Panc1 (cell line): Measurements from ENCODE around the gene CNTN5. TPM values are rescaled to one million over a fixed set of nuclear protein-coding genes. Genes with fewer than 3 reads are reported as not detected.

Source experiments
- ATAC-seq: fragments of 200-7000 bp; cut with Tn5 transposase; 2 replicates; pipeline ENCODE4 v1.9.1; 2020; ENCODE audit warnings: mild to moderate bottlenecking, moderate library complexity
- BruUV-seq: library from RNA; stranded (reverse); fragments of 400-500 nt; replicated peaks from 2 replicates; lab custom pipeline; 2021; lab: Mats Ljungman, UMichigan
- CTCF ChIA-PET: fragments of 300-600 bp; sonication (Branson Sonifier 250); formaldehyde crosslinking; loops from one replicate; lab custom pipeline; 2022; ENCODE audit warnings: antibody characterized with exemption; lab: Charles Lee
- POLR2A ChIA-PET: fragments of 300-600 bp; sonication (Branson Sonifier 250); formaldehyde crosslinking; loops from one replicate; lab custom pipeline; 2022; ENCODE audit warnings: antibody characterized with exemption; lab: Charles Lee
- DNase-seq: peaks from one replicate; pipeline ENCODE4 v3.0.0-alpha.2; 2010; ENCODE audit warnings: low read depth, low spot score
- H3K27ac ChIP-seq: 2 replicates; pipeline ENCODE4 v1.5.1; 2011; ENCODE audit warnings: mild to moderate bottlenecking, low read length, inconsistent platforms
- H3K27me3 ChIP-seq: fragments of 200-500 bp; sonication (Bioruptor generic); 2 replicates; pipeline ENCODE4 v1.6.0; 2014; ENCODE audit warnings: low read length, inconsistent platforms; ENCODE audit not compliant: control insufficient read depth, insufficient read depth
- H3K36me3 ChIP-seq: fragments of 200-500 bp; sonication (Bioruptor generic); 2 replicates; pipeline ENCODE4 v1.5.1; 2014; ENCODE audit warnings: inconsistent platforms, mild to moderate bottlenecking, low read length, moderate library complexity; ENCODE audit not compliant: control insufficient read depth, insufficient read depth
- H3K4me1 ChIP-seq: 2 replicates; pipeline ENCODE4 v1.5.1; 2011; ENCODE audit warnings: inconsistent platforms, mild to moderate bottlenecking, low read length, moderate library complexity; ENCODE audit not compliant: control insufficient read depth, insufficient read depth
- H3K4me3 ChIP-seq, 2 experiments: 2 replicates each; pipeline ENCODE4 v1.5.1; 2011 to 2012; ENCODE audit warnings: low read depth in 2 of 2, low read length in 2 of 2, mild to moderate bottlenecking in 2 of 2, inconsistent platforms in 1 of 2, moderate library complexity in 1 of 2
- H3K9me3 ChIP-seq: fragments of 200-500 bp; sonication (Bioruptor generic); 2 replicates; pipeline ENCODE4 v1.5.1; 2014; ENCODE audit warnings: low read depth, mild to moderate bottlenecking, inconsistent platforms, low read length, moderate library complexity; ENCODE audit not compliant: control insufficient read depth, insufficient read depth
- CTCF ChIP-seq: fragments of 450-650 bp; IDR thresholded peaks from 2 replicates; pipeline ENCODE4 v1.5.1; 2017; ENCODE audit warnings: mild to moderate bottlenecking
- POLR2AphosphoS5 ChIP-seq: IDR thresholded peaks from 2 replicates; pipeline ENCODE4 v1.6.1; 2012; ENCODE audit warnings: mild to moderate bottlenecking, low read depth, low read length, moderate library complexity
- REST ChIP-seq, 2 experiments: IDR thresholded peaks; 2 replicates each; pipeline ENCODE4 v1.6.1; 2011 to 2012; ENCODE audit warnings: low read depth in 2 of 2, control low read depth in 1 of 2, low read length in 1 of 2, mild to moderate bottlenecking in 1 of 2, moderate library complexity in 1 of 2; ENCODE audit not compliant: insufficient read depth in 1 of 2
- SIN3A ChIP-seq: IDR thresholded peaks from 2 replicates; pipeline ENCODE4 v1.6.1; 2012; ENCODE audit warnings: low read depth, mild to moderate bottlenecking, low read length, moderate library complexity, borderline replicate concordance; ENCODE audit not compliant: insufficient read depth
- TCF7L2 ChIP-seq: IDR thresholded peaks from 2 replicates; pipeline ENCODE4 v1.6.1; 2011; ENCODE audit warnings: mild to moderate bottlenecking, low read depth, low read length, inconsistent platforms
- in situ Hi-C: cut with HindIII; loops from 2 replicates; pipeline ENCODE4 v1.10.0; 2016; ENCODE audit warnings: low sequenced_read_pairs, low pct_unique_long_range_greater_than_20kb
- intact Hi-C: fragments of 100-400 bp; cut with micrococcal nuclease; formaldehyde crosslinking; loops from one replicate; pipeline ENCODE4 v1.10.0; 2022; ENCODE audit not compliant: unreplicated experiment
- total RNA-seq: library from RNA; stranded (reverse); gene quantifications from one replicate; pipeline ENCODE4 v1.2.1, GENCODE V29; 2021; ENCODE audit not compliant: unreplicated experiment

The CNTN5 gene
- total RNA-seq, 1 experiment from 2014 or later: not detected

- intact Hi-C loops: no loop called here
- CTCF ChIA-PET: no interaction called here
These were observed 177.5 kb downstream of the CNTN5 start for GRCh38 chr11:99198215-99198614.

GRCh38 chr11:99199341-99199740 lies 178.6 kb downstream of the CNTN5 start:
- Histone ChIP-seq H3K27ac (no peak overlapping the region), H3K4me3 (no peak overlapping the region), H3K4me1 (no peaks in the 10 kb centered on the region), H3K36me3 (no peaks in the 10 kb centered on the region), H3K9me3 (no peaks in the 10 kb centered on the region), H3K27me3 (no peaks in the 10 kb centered on the region)
- BruUV-seq: no TSS peak
- TF ChIP-seq SIN3A: no peak
- DNase-seq: no peak
- in situ Hi-C loops: no loop called here
- POLR2A ChIA-PET: no interaction called here
- CTCF ChIA-PET: no interaction called here
- no peak for ATAC-seq
- intact Hi-C loops: no loop called here

More at GRCh38 chr11:99198215-99198614, 177.5 kb downstream of the CNTN5 start:
- POLR2A ChIA-PET: no interaction called here
- Histone ChIP-seq H3K27ac (no peak overlapping the region), H3K9me3 (no peaks in the 10 kb centered on the region), H3K4me1 (no peaks in the 10 kb centered on the region), H3K27me3 (no peaks in the 10 kb centered on the region), H3K36me3 (no peaks in the 10 kb centered on the region), H3K4me3 (no peak overlapping the region)
- no peak for DNase-seq
- TF ChIP-seq SIN3A (no peak), POLR2AphosphoS5 (no peak), TCF7L2 (no peak), REST (IDR thresholded peaks at IDR 0.05; ENCODE audit: insufficient read depth in 1 of 2, low read depth in 2 of 2, low read length in 1 of 2) (no peak), CTCF (no peak)
- ATAC-seq: no peak
- BruUV-seq: no TSS peak
- in situ Hi-C loops: no loop called here

- Histone ChIP-seq H3K27me3 (no peaks in the 10 kb centered on the region), H3K4me3 (no peak overlapping the region), H3K9me3 (no peaks in the 10 kb centered on the region), H3K4me1 (no peaks in the 10 kb centered on the region), H3K36me3 (no peaks in the 10 kb centered on the region), H3K27ac (no peak overlapping the region)
- intact Hi-C loops (no loop called here), in situ Hi-C loops (no loop called here)
- DNase-seq: no peak
- TF ChIP-seq SIN3A (no peak), TCF7L2 (no peak), CTCF (no peak), POLR2AphosphoS5 (no peak), REST (IDR thresholded peaks at IDR 0.05; ENCODE audit: insufficient read depth in 1 of 2, low read depth in 2 of 2, low read length in 1 of 2) (no peak)
- ChIA-PET CTCF (no interaction called here), POLR2A (no interaction called here)
- no TSS peak for BruUV-seq
- no peak for ATAC-seq
These were observed 180.0 kb downstream of the CNTN5 start for GRCh38 chr11:99200720-99201119.
